Mesodermal cell (in vitro differentiated cells): Measurements from ENCODE around the gene GNAI1. TPM values are rescaled to one million over a fixed set of nuclear protein-coding genes. Genes with fewer than 3 reads are reported as not detected.
A peak's percentile ranks its signal among the peaks of the same experiment; 100 is the strongest.

Experiments used
- H3K27ac ChIP-seq: 2 replicates; pipeline ENCODE4 v1.7.0; 2013; ENCODE audit warnings: mild to moderate bottlenecking, low read depth, low read length, moderate library complexity; ENCODE audit not compliant: severe bottlenecking
- H3K36me3 ChIP-seq: 2 replicates; pipeline ENCODE4 v1.7.1; 2013; ENCODE audit warnings: mild to moderate bottlenecking, low read length, moderate library complexity; ENCODE audit not compliant: control insufficient read depth, insufficient read depth
- H3K4me1 ChIP-seq: one replicate; pipeline ENCODE4 v1.7.1; 2013; ENCODE audit warnings: mild to moderate bottlenecking, low read length; ENCODE audit not compliant: insufficient read depth, control insufficient read depth, poor library complexity, severe bottlenecking
- H3K4me3 ChIP-seq: 2 replicates; pipeline ENCODE4 v1.7.0; 2013; ENCODE audit warnings: low read length, control low read depth, mild to moderate bottlenecking; ENCODE audit not compliant: insufficient read depth, poor library complexity, severe bottlenecking; ENCODE audit errors: extremely low read depth
- H3K9me3 ChIP-seq: 2 replicates; pipeline ENCODE4 v1.7.1; 2013; ENCODE audit warnings: mild to moderate bottlenecking, low read length, moderate library complexity; ENCODE audit not compliant: control insufficient read depth
- WGBS, 2 experiments: methylation state at CpG; one replicate each; pipeline ENCODE4 v1.1.5; 2013; ENCODE audit warnings: missing lambda C conversion rate in 2 of 2; ENCODE audit not compliant: insufficient coverage in 2 of 2; 5-methylcytosine and 5-hydroxymethylcytosine counted together
- polyA plus RNA-seq, 2 experiments: library from polyadenylated mRNA; stranded (reverse); fragments of 50-300 nt; gene quantifications; one replicate each; pipeline ENCODE4 v1.2.3, GENCODE V29; 2013

GNAI1 gene
- 58.0 TPM for polyA plus RNA-seq (2013, experiment 1 of 2)
- polyA plus RNA-seq (2013, experiment 2 of 2): 59.1 TPM

GRCh38 chr7:80134536-80135308, at the start of gene GNAI1:
GNAI1 (plus strand) TSS chr7:80134831; CDS start chr7:80135161, 330 bp downstream.
- H3K27ac ChIP-seq: peak within 1 kb of the TSS; percentile 92
- no peaks in the 10 kb centered on the region for H3K36me3 ChIP-seq
- 0 to 1% methylated on average over 39 to 55 of the region's 92 CpGs for WGBS, 2 experiments
- H3K4me3 ChIP-seq: peak within 1 kb of the TSS; percentile 87
- H3K4me1 ChIP-seq: peaks cover 3% of the 10 kb centered on the region
- H3K9me3 ChIP-seq: no peaks in the 10 kb centered on the region

DNA sequence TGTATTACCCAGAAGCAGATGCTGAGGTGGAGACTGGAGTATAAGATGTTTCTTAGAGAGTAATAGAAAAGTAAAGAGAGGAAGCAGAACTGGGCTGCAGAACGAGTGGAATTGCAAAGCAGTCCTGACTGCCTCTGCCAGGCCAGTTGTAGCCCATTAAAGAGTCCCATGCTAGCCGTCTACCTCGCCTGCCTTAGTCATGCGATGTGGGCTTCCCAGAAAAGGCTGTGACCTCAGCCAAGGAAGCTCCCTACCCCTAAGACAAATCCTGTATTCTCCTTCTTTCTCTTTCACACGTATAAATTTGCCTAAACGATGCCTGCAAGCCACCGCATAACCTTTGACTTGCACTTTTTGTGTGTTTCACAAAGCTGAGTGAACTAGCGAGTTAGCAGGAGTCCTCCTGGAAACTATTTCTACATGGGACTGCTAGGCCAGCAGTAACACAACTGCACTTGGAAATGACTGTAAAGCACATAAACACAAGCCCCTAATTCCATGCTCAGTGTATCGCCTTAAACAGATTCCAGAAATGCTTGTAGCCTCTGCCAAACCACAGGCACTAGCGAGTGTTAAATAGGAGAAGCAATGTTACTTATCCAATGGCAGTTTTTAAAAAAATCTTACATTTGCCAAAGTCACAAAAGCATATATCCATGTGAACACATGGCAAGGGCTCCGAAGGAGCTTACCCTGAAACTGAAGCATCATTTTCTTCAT, 47.4 kb upstream of the GNAI1 start:
- Histone ChIP-seq H3K4me1 (peaks cover 21% of the 10 kb centered on the region), H3K9me3 (no peaks in the 10 kb centered on the region), H3K36me3 (no peaks in the 10 kb centered on the region), H3K27ac (peak overlapping the region; percentile 68), H3K4me3 (no peak overlapping the region)
- 93 to 94% methylated on average over 8 to 9 of the region's 11 CpGs for WGBS, 2 experiments

DNA sequence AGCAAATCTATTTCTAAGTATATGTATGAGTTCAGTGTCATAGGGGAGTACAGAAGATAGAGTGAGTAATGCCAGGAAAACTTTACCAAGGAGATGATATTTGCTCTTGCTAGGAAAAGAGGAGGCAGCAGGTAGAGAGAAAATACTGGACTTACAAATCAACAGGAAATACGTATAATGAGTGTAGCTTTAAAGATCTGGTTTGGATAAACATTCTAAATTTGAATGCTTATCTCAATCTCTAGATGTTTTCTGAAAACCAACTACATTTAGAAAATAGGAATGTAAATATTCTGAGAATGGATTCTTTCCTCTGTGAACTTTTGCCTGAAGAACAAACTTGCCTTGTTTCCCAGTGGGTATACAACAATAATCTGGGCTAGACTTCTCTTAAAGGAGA, 46.9 kb upstream of the GNAI1 start:
- H3K27ac ChIP-seq: peak overlapping the region; percentile 68
- no CpG with 5 or more reads among the region's 1 CpG for WGBS, 2 experiments
- no peaks in the 10 kb centered on the region for H3K36me3 ChIP-seq
- H3K4me3 ChIP-seq: no peak overlapping the region
- H3K4me1 ChIP-seq: peaks cover 21% of the 10 kb centered on the region
- no peaks in the 10 kb centered on the region for H3K9me3 ChIP-seq

- H3K27ac ChIP-seq: no peak overlapping the region
- H3K36me3 ChIP-seq: no peaks in the 10 kb centered on the region
- peaks cover 21% of the 10 kb centered on the region for H3K4me1 ChIP-seq
- H3K4me3 ChIP-seq: no peak overlapping the region
- no peaks in the 10 kb centered on the region for H3K9me3 ChIP-seq
- 94 to 100% methylated on average over 2 of the region's 2 CpGs for WGBS, 2 experiments
These were observed 45.9 kb upstream of the GNAI1 start for GRCh38 chr7:80088705-80089104.

GRCh38 chr7:80089366-80089765, 45.3 kb upstream of the GNAI1 start:
- 100% methylated on average over 1 of the region's 1 CpG; no CpG with 5 or more reads in 1 of the 2 experiments for WGBS, 2 experiments
- Histone ChIP-seq H3K4me3 (no peak overlapping the region), H3K36me3 (no peaks in the 10 kb centered on the region), H3K9me3 (no peaks in the 10 kb centered on the region), H3K27ac (no peak overlapping the region), H3K4me1 (peaks cover 21% of the 10 kb centered on the region)

DNA sequence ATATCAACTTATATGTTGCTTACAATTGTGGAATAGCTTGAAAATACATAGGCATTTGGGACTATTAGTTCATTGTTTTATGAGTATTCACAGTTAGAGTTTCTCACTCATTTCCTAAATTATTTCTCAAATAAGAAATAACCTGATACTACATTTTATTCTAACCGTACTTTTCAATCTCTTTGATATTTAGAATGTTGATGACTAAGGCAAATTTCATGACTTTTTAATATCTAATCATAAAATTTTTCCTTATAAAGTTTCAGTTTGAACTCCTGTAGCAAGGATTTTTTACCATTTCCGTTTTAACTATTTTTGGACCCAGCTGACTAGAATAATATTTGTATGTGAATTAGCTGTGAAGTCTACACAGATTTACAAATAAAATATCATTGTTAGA, 41.3 kb upstream of the GNAI1 start:
- Histone ChIP-seq H3K27ac (no peak overlapping the region), H3K4me3 (no peak overlapping the region), H3K36me3 (no peaks in the 10 kb centered on the region), H3K4me1 (peaks cover 6% of the 10 kb centered on the region), H3K9me3 (no peaks in the 10 kb centered on the region)
- WGBS, 2 experiments: no CpG with 5 or more reads among the region's 2 CpGs

DNA sequence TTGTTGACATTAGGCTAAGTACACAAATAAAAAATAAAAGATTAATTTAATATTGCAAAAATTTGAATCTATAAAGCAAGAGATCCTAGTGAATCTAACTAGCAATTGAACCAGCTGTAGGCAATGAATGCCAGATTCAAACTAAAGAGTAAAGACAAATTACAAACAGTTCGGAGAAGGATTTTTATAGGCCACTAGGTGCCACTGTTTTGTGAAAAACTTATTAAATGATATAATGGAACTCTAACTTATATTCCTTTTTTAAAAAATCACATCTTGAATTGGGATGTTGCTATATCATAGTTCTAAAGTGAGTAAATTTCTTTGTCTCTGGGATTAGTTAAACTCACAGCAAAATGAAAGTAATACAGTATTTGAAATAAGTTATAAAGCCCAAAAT, 39.1 kb upstream of the GNAI1 start:
- H3K36me3 ChIP-seq: no peaks in the 10 kb centered on the region
- no CpG with 5 or more reads among the region's 1 CpG for WGBS, 2 experiments
- H3K27ac ChIP-seq: no peak overlapping the region
- no peak overlapping the region for H3K4me3 ChIP-seq
- no peaks in the 10 kb centered on the region for H3K4me1 ChIP-seq
- H3K9me3 ChIP-seq: no peaks in the 10 kb centered on the region

GRCh38 chr7:80097756-80098155, 36.9 kb upstream of the GNAI1 start:
- H3K4me1 ChIP-seq: no peaks in the 10 kb centered on the region
- H3K27ac ChIP-seq: no peak overlapping the region
- no peaks in the 10 kb centered on the region for H3K9me3 ChIP-seq
- WGBS, 2 experiments: no CpG with 5 or more reads among the region's 2 CpGs
- H3K36me3 ChIP-seq: no peaks in the 10 kb centered on the region
- no peak overlapping the region for H3K4me3 ChIP-seq

DNA sequence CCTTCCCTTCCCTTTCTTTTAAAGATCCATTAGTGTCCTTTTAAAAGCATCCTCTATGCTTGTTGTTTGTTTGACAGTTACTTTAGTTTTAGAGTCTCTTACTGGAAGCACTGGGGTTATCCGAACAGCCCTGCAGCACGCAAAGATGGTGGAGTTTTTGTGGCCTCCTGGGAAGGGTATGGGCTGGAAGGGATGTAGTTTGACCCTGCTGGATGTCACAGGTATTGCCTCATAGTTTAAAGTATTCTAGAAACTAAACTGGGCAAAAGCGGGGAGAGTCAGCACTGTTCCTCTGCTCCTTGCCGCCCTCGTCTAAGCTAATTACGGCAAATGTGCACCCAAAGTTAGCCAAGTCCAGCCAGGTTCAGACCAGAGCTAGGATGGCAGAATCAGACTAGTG, 35.8 kb upstream of the GNAI1 start:
- Histone ChIP-seq H3K9me3 (no peaks in the 10 kb centered on the region), H3K4me1 (no peaks in the 10 kb centered on the region), H3K4me3 (no peak overlapping the region), H3K36me3 (no peaks in the 10 kb centered on the region), H3K27ac (no peak overlapping the region)
- 86 to 91% methylated on average over 4 to 6 of the region's 6 CpGs for WGBS, 2 experiments

DNA sequence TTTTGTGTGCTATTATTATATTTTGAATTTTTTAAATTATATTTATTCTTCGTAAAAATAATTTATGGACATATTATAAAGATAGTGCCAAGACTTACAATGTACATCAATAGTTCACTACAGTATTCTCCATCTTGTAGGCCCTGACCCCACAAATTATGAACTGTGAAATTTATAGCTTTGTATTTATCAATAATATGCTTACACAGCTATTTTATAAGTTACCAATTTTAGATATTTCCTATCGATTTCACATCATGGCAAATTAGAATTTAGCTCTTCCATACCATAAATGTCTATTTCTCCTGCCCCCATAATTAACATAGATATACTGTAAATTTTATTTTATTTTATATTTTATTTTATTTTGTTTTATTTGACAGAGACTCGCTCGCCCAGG, 34.4 kb upstream of the GNAI1 start:
- H3K36me3 ChIP-seq: no peaks in the 10 kb centered on the region
- peaks cover 1% of the 10 kb centered on the region for H3K4me1 ChIP-seq
- H3K4me3 ChIP-seq: no peak overlapping the region
- no peaks in the 10 kb centered on the region for H3K9me3 ChIP-seq
- no peak overlapping the region for H3K27ac ChIP-seq
- WGBS, 2 experiments: 100% methylated on average over 1 to 2 of the region's 4 CpGs
